Thyroid gland (tissue), 4 donors: ENCODE measurements around the gene PLCG1.

ENCODE experiments used
- POLR2A ChIP-seq, 2 donors: fragments of 450-650 bp; IDR thresholded peaks; one replicate each; pipeline ENCODE4 v1.6.1; 2017; ENCODE audit warnings: antibody characterized with exemption in 2 of 2, mild to moderate bottlenecking in 2 of 2, moderate library complexity in 1 of 2
- TF ChIP-seq, protein P1 (sequence below), 6 experiments: fragments of 200-600 bp in 3 of 6; fragments of 450-650 bp in 3 of 6; sonication (generic) in 3 of 6; IDR thresholded peaks; one replicate each; pipeline ENCODE4 v1.5.1; 2016 to 2019; ENCODE audit warnings: antibody characterized with exemption in 6 of 6, mild to moderate bottlenecking in 2 of 6, inconsistent platforms in 1 of 6, moderate library complexity in 1 of 6

DNA sequence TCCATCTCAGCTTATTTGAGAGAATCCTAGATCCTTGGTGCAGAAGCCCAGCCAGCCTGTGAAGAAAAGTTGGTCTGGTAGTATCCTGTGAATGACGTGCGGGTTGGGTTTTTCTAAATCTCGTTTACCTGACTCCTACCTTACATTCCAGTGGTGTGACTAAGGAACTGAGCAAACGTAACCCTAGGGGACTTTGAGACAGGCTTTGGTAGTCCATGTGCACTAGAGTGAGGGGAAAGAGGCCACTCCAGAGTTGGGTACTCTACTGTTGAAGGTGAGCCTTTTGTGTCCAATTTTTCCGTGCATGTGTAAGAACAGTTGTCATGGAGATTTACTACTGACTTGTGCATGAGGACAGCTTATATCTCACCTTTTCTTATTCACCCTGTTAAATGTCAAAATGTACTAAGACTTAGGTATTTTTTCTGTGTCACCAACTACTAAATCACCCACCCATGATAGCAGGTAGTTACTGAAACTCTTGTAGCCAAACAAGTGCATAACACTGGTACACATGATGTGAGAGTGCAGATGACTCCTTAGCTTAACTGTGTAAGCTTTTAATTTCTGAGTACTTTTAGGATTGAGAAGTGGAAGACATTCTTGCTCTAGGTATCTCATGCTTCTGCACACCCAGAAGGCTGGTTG is 26.3 kb upstream of the PLCG1 start:
- TF ChIP-seq POLR2A (IDR thresholded peaks at IDR 0.05) = no peak
- TF ChIP-seq, protein P1, sequence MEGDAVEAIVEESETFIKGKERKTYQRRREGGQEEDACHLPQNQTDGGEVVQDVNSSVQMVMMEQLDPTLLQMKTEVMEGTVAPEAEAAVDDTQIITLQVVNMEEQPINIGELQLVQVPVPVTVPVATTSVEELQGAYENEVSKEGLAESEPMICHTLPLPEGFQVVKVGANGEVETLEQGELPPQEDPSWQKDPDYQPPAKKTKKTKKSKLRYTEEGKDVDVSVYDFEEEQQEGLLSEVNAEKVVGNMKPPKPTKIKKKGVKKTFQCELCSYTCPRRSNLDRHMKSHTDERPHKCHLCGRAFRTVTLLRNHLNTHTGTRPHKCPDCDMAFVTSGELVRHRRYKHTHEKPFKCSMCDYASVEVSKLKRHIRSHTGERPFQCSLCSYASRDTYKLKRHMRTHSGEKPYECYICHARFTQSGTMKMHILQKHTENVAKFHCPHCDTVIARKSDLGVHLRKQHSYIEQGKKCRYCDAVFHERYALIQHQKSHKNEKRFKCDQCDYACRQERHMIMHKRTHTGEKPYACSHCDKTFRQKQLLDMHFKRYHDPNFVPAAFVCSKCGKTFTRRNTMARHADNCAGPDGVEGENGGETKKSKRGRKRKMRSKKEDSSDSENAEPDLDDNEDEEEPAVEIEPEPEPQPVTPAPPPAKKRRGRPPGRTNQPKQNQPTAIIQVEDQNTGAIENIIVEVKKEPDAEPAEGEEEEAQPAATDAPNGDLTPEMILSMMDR (IDR thresholded peaks at IDR 0.05) = no peak
